ENCODE data around the gene APOE.
"Not testable (repeated sequence)": the region's sequence is repeated elsewhere in the genome, so short reads cannot be mapped to it uniquely, and the experiment has no call there.

The APOE gene

DNA sequence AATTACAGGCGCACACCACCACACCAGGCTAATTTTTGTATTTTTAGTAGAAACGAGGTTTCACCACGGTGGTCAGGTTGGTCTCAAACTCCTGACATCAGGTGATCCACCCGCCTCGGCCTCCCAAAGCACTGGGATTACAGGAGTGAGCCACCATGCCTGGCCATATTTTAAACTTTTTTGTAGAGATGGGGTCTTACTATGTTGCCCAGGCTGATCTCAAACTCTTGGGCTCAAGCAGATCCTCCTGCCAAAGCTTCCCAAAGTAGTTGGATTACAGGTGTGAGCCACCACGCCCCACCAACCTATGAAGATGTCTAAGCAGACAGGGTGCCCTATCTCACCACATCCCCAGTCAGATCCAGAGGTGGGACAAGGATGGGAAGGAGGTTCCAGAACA, 6.3 kb downstream of the APOE start:
- not testable (repeated sequence) for DNase-seq (ENCODE audit: low spot score)

GRCh38 chr19:44912854-44913253, 7.3 kb downstream of the APOE start:
- DNase-seq (ENCODE audit: low spot score), result no peak

DNA sequence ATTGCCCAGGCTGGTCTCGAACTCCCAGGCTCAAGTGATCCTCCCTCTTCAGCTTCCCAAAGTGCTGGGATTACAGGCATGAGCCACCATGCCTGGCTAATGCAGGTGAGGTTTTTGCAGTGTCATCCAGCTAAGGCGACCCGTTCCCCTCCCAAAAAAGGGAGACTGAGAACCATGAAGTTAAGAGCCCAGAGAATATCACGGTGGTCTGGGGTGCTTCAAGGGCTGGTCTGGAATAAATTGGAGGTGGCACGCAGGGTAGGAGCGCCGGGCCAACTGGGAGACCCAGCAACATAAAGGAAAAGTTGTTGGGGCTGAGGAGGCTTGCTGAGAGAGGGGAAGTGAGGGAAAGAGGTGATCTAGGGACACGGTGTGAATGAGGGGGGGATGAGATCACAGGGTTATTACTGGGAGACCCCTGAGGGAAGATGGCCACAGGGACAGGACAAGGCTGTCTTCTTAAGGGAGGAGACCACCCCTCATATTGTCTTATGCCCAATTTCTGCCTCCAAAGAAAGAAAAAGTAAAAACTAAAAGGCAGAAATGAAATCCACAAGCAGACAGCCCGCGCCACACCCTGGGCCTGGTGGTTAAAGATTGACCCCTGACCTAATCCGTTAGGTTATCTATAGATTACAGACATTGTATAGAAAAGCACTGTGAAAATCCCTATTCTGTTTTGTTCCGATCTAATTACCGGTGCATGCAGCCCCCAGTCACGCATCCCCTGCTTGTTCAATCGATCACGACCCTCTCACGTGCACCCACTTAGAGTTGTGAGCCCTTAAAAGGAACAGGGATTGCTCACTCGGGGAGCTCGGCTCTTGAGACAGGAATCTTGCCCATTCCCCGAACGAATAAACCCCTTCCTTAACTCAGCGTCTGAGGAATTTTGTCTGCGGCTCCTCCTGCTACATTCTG, 8.2 kb downstream of the APOE start:
- not testable (repeated sequence) for DNase-seq (ENCODE audit: low spot score)

- peak; percentile 73 for DNase-seq (ENCODE audit: low spot score)
Observed at GRCh38 chr19:44914433-44915206, 9.0 kb downstream of the APOE start, which contains the start of gene APOC1. TSS of gene APOC1 (plus strand) at chr19:44914608. CDS start at chr19:44914892, 284 bp downstream.

DNA sequence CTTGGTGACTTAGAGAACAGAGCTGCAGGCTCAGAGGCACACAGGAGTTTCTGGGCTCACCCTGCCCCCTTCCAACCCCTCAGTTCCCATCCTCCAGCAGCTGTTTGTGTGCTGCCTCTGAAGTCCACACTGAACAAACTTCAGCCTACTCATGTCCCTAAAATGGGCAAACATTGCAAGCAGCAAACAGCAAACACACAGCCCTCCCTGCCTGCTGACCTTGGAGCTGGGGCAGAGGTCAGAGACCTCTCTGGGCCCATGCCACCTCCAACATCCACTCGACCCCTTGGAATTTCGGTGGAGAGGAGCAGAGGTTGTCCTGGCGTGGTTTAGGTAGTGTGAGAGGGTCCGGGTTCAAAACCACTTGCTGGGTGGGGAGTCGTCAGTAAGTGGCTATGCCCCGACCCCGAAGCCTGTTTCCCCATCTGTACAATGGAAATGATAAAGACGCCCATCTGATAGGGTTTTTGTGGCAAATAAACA, 18.7 kb downstream of the APOE start:
- no peak for DNase-seq (ENCODE audit: low spot score)

DNA sequence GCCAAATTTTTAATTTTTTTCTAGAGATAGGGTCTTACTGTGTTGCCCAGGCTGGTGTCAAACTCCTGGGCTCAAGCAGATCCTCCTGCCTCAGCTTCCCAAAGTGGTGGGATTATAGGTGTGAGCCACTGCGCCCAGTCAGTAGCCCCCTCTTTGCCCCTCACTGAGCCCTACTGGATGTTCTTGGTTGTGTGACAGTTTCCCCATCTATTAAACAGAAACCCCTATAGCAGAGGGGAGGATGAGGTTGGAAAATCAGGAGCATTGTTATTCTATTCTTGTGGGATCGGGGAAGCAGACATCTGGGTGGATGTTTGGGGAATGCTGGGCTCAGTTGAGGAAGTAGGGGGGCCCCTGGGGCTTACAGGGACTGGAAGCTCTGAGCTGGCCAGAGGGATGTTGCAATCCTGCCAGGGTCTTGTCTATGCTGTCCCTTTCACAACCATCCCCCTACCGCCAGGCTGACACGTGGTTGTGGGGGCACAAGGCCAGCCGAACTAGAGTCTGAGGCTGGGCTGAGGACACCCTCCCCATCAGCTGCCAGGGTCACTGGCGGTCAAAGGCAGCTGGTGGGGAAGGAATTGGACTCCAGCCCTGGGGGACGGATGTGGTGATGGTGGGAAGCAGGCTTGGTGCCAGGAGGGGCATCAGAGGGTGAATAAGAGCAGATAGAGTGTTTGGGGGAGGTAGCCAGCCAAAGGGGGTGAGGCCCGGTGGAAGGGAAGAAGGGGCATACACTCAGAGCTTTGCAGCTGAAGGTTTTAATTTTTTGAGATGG, 19.7 kb downstream of the APOE start:
- no peak for DNase-seq (ENCODE audit: low spot score)

GRCh38 chr19:44926245-44927077, 20.9 kb downstream of the APOE start:
- not testable (repeated sequence) for DNase-seq (ENCODE audit: low spot score)

DNA sequence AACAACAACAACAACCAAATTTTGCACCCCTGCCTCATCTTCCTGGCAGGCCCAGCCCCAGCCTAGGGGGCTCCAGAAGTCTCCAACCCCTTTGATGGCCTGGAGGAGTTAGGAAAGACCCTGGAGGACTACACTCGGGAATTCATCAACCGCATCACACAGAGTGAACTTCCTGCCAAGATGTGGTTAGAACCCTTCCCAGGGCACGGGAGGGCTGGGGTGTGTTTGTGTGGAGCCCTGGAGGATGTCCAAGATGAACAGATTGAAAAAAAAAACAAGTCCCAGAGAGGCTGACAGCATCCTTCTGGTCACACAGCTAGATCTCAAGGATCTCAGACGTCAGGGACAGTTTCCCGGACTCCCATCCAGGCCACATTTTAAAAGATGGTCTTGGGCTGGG, 22.1 kb downstream of the APOE start:
- no peak for DNase-seq (ENCODE audit: low spot score)

GRCh38 chr19:44930088-44930487, 24.5 kb downstream of the APOE start:
- DNase-seq (ENCODE audit: low spot score), result no peak

GRCh38 chr19:44931541-44931940, 25.9 kb downstream of the APOE start:
- no peak for DNase-seq (ENCODE audit: low spot score)

GRCh38 chr19:44939668-44940067, 34.1 kb downstream of the APOE start:
- no peak for DNase-seq (ENCODE audit: low spot score)

- DNase-seq (ENCODE audit: low spot score), result no peak
Observed at GRCh38 chr19:44942067-44942571, 36.5 kb downstream of the APOE start, which contains the start of gene APOC4. TSS of gene APOC4 (plus strand) at chr19:44942237. CDS start at chr19:44942278, 41 bp downstream.

- DNase-seq (ENCODE audit: low spot score), result no peak
Observed at GRCh38 chr19:44943801-44944249, 38.2 kb downstream of the APOE start.

- no peak for DNase-seq (ENCODE audit: low spot score)
Observed at GRCh38 chr19:44947041-44947581, 41.5 kb downstream of the APOE start.

GRCh38 chr19:44948237-44948636, 42.6 kb downstream of the APOE start:
- no peak for DNase-seq (ENCODE audit: low spot score)

- no peak for DNase-seq (ENCODE audit: low spot score)
Observed at GRCh38 chr19:44948763-44949374, 43.3 kb downstream of the APOE start.

DNA sequence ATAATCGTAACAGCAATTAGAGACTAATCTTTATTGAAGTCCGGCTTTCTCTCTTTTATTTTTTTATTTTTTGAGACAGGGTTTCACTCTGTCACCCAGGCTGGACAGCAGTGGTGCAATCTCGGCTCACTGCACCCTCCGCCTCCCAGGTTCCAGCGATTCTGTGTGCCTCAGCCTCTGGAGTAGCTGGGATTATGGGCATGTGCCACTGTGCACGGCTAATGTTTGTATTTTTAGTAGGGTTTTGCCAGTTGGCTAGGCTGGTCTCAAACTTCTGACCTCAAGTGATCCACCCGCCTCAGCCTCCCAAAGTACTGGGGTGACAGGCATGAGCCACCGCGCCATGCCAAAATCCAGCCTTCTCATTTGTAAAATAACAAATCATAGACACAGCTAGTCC, 44.0 kb downstream of the APOE start:
- DNase-seq (ENCODE audit: low spot score), result no peak

DNA sequence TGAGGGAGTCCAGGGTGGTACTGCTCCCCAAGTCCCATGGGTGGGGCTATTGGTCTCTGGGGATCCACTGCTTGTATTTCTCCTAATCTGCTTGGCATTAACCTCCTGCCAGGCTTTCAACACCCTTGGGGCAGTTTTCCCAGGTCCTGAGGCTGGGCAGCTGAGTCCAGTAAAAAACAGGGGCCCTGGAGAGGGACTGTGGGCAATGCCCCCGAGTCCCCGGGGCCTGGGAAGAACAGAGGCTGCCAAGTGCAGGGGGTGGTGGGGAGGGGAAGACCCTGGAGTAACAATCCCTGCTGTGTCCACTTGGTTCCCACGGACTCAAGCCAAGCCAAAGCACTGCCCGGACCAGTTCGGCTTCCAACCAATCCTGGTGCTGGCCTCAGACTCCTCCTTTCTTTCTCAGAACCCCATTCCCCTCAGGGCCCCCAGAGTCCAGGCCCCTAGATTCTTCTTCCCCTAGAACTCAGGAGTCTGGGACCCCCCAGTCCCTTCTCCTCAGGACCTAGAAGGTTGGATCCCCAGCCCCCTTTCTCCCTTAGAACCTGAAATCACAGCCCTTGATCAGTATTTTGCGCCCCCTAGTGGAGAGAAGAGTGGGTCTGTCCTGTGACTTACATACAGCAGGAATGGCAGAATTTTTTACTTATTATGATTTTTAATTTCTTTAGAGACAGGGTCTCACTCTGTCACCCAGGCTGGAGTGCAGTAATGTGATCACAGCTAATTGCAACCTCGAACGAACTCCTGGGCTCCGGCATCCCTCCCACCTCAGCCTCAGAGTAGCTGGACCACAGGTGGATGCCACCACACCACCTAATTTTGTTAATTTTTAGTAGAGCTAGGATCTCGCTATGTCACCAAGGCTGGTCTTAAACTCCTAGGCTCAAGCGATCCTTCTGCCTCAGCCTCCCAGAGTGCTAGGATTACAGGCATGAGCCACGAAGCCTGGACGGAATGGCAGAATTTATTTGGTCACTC, 45.9 kb downstream of the APOE start:
- peak; percentile 81 for DNase-seq (ENCODE audit: low spot score)

GRCh38 chr19:44954278-44954648, 48.7 kb downstream of the APOE start:
- no peak for DNase-seq (ENCODE audit: low spot score)

Measured in CD4-positive, alpha-beta T cell treated with Interleukin-15 for 4 hours (primary cell).